Tibial nerve (tissue), 4 donors: ENCODE data around the gene NCAPG. TPM values are rescaled to one million over a fixed set of nuclear protein-coding genes. Genes with fewer than 3 reads are reported as not detected.
A peak's percentile ranks its signal among the peaks of the same experiment; 100 is the strongest.
"Not testable (repeated sequence)": the region's sequence is repeated elsewhere in the genome, so short reads cannot be mapped to it uniquely, and the experiment has no call there.

Experiments
- DNase-seq, 2 donors: peaks; one replicate each; pipeline ENCODE4 v3.0.0-alpha.2; 2019; ENCODE audit warnings: low spot score in 2 of 2
- H3K27ac ChIP-seq, 4 donors: fragments of 200-600 bp; sonication (generic) in 3 of 4; one replicate each; pipeline ENCODE4 v1.5.1; 2017 to 2019; ENCODE audit warnings: mild to moderate bottlenecking in 1 of 4
- H3K27me3 ChIP-seq, 2 donors: fragments of 200-600 bp; sonication (generic) in 1 of 2; one replicate each; pipeline versions ENCODE4 v1.5.1 to v1.6.0; 2017 to 2019
- H3K36me3 ChIP-seq, 3 donors: fragments of 200-600 bp; sonication (generic); one replicate each; pipeline ENCODE4 v1.5.1; 2018 to 2019
- H3K4me1 ChIP-seq, 4 donors: fragments of 200-600 bp; sonication (generic) in 3 of 4; one replicate each; pipeline ENCODE4 v1.5.1; 2017 to 2019
- H3K4me3 ChIP-seq, 4 donors: fragments of 200-600 bp; sonication (generic) in 3 of 4; one replicate each; pipeline ENCODE4 v1.5.1; 2017 to 2019; ENCODE audit warnings: mild to moderate bottlenecking in 1 of 4, moderate library complexity in 1 of 4
- H3K9me3 ChIP-seq, 4 donors: fragments of 200-600 bp; sonication (generic) in 3 of 4; one replicate each; pipeline ENCODE4 v1.5.1; 2017 to 2019
- CTCF ChIP-seq, 5 experiments: fragments of 200-600 bp in 3 of 5; fragments of 450-650 bp in 2 of 5; sonication (generic) in 3 of 5; IDR thresholded peaks; one replicate each; pipeline ENCODE4 v1.5.1; 2016 to 2019; ENCODE audit warnings: antibody characterized with exemption in 5 of 5, mild to moderate bottlenecking in 3 of 5, moderate library complexity in 2 of 5
- EP300 ChIP-seq, 2 donors: sonication (generic); formaldehyde crosslinking; IDR thresholded peaks; one replicate each; pipeline ENCODE4 v1.6.1; 2017; ENCODE audit warnings: antibody characterized with exemption in 2 of 2, mild to moderate bottlenecking in 1 of 2
- POLR2A ChIP-seq, 2 donors: fragments of 450-650 bp; IDR thresholded peaks; one replicate each; pipeline ENCODE4 v1.6.1; 2017; ENCODE audit warnings: antibody characterized with exemption in 2 of 2, mild to moderate bottlenecking in 2 of 2, moderate library complexity in 2 of 2
- WGBS, 2 donors: methylation state at CpG; one replicate each; pipeline ENCODE4 v1.1.5; 2018; 5-methylcytosine and 5-hydroxymethylcytosine counted together
- total RNA-seq, 4 donors: library from RNA; depleted of rRNA; stranded (reverse); fragments of >200 nt; gene quantifications; one replicate each; pipeline ENCODE4 v1.1.0, GENCODE V29; 2016

Gene NCAPG
- total RNA-seq, 4 donors from 2014 or later: 0.20 to 1.7 (median 0.66) TPM

- Histone ChIP-seq H3K4me3 (no peak overlapping the region), H3K27ac (no peak overlapping the region), H3K27me3 (no peaks in the 10 kb centered on the region), H3K36me3 (no peaks in the 10 kb centered on the region), H3K4me1 (peaks cover 2 to 18% (median 5%) of the 10 kb centered on the region in 4 donors), H3K9me3 (no peaks in the 10 kb centered on the region)
- no peak for DNase-seq
- TF ChIP-seq POLR2A (IDR thresholded peaks at IDR 0.05): no peak
- TF ChIP-seq EP300 (IDR thresholded peaks at IDR 0.05): no peak
- WGBS, 2 donors: 72 to 79% methylated on average over 3 of the region's 3 CpGs
Measured at GRCh38 chr4:17814140-17814539, 3.4 kb downstream of the NCAPG start.

GRCh38 chr4:17816142-17816541 lies 5.4 kb downstream of the NCAPG start:
- no peaks in the 10 kb centered on the region for H3K9me3 ChIP-seq
- H3K27ac ChIP-seq: no peak overlapping the region
- no peak for DNase-seq
- no peaks in the 10 kb centered on the region for H3K27me3 ChIP-seq
- WGBS, 2 donors: 96% methylated on average over 12 of the region's 12 CpGs
- TF ChIP-seq EP300 (IDR thresholded peaks at IDR 0.05) (no peak), POLR2A (IDR thresholded peaks at IDR 0.05) (no peak), CTCF (IDR thresholded peaks at IDR 0.05) (no peak)
- no peak overlapping the region for H3K4me3 ChIP-seq
- peaks cover 0 to 7% (median 2%) of the 10 kb centered on the region in 4 donors for H3K4me1 ChIP-seq
- no peaks in the 10 kb centered on the region for H3K36me3 ChIP-seq

GRCh38 chr4:17817027-17817426 lies 6.2 kb downstream of the NCAPG start:
- 47 to 50% methylated on average over 5 of the region's 5 CpGs for WGBS, 2 donors
- Histone ChIP-seq H3K9me3 (no peaks in the 10 kb centered on the region), H3K4me1 (no peaks in the 10 kb centered on the region), H3K36me3 (no peaks in the 10 kb centered on the region), H3K27me3 (no peaks in the 10 kb centered on the region), H3K27ac (no peak overlapping the region), H3K4me3 (no peak overlapping the region)
- no peak for DNase-seq
- peak; percentile 39 to 63 (median 50) for TF ChIP-seq CTCF (IDR thresholded peaks at IDR 0.05)
- no peak for TF ChIP-seq EP300 (IDR thresholded peaks at IDR 0.05)

- no peaks in the 10 kb centered on the region for H3K9me3 ChIP-seq
- H3K27me3 ChIP-seq: no peaks in the 10 kb centered on the region
- no peak for TF ChIP-seq EP300 (IDR thresholded peaks at IDR 0.05)
- no peak for TF ChIP-seq POLR2A (IDR thresholded peaks at IDR 0.05)
- no peak for TF ChIP-seq CTCF (IDR thresholded peaks at IDR 0.05)
- 63 to 73% methylated on average over 1 of the region's 1 CpG for WGBS, 2 donors
- H3K27ac ChIP-seq: no peak overlapping the region
- DNase-seq: no peak
- no peaks in the 10 kb centered on the region for H3K36me3 ChIP-seq
- no peaks in the 10 kb centered on the region for H3K4me1 ChIP-seq
- H3K4me3 ChIP-seq: no peak overlapping the region
Measured at GRCh38 chr4:17823871-17824669, 13.3 kb downstream of the NCAPG start.

GRCh38 chr4:17846266-17846665 lies 35.5 kb downstream of the NCAPG start:
- WGBS, 2 donors: 89 to 95% methylated on average over 2 of the region's 2 CpGs
- H3K4me1 ChIP-seq: no peaks in the 10 kb centered on the region
- no peak overlapping the region for H3K27ac ChIP-seq
- no peak for DNase-seq
- peaks cover 0 to 6% (median 0%) of the 10 kb centered on the region in 4 donors for H3K9me3 ChIP-seq
- no peak overlapping the region for H3K4me3 ChIP-seq
- H3K27me3 ChIP-seq: no peaks in the 10 kb centered on the region
- H3K36me3 ChIP-seq: peaks cover 0 to 6% (median 0%) of the 10 kb centered on the region in 3 donors
- no peak for TF ChIP-seq EP300 (IDR thresholded peaks at IDR 0.05)
- TF ChIP-seq CTCF (IDR thresholded peaks at IDR 0.05): no peak
- no peak for TF ChIP-seq POLR2A (IDR thresholded peaks at IDR 0.05)

GRCh38 chr4:17850295-17850694 lies 39.5 kb downstream of the NCAPG start:
- H3K4me3 ChIP-seq, H3K36me3 ChIP-seq, H3K27me3 ChIP-seq, DNase-seq, H3K27ac ChIP-seq, H3K9me3 ChIP-seq, H3K4me1 ChIP-seq: not testable (repeated sequence)
- 95 to 100% methylated on average over 1 of the region's 1 CpG for WGBS, 2 donors
